HUES48 (cell line): Measurements from ENCODE around the gene NUP210.

Source experiments
- H3K27ac ChIP-seq: one replicate; pipeline ENCODE4 v1.7.0; 2013; ENCODE audit warnings: low read depth, low read length, inconsistent platforms
- H3K27me3 ChIP-seq: 2 replicates; pipeline ENCODE4 v1.6.1; 2013; ENCODE audit warnings: mild to moderate bottlenecking, low read length; ENCODE audit not compliant: control insufficient read depth, insufficient read depth
- H3K36me3 ChIP-seq: 2 replicates; pipeline ENCODE4 v1.6.1; 2013; ENCODE audit warnings: low read length; ENCODE audit not compliant: control insufficient read depth, insufficient read depth
- H3K4me1 ChIP-seq: 2 replicates; pipeline ENCODE4 v1.6.1; 2013; ENCODE audit warnings: mild to moderate bottlenecking, low read length; ENCODE audit not compliant: control insufficient read depth, insufficient read depth
- H3K4me3 ChIP-seq: 2 replicates; pipeline ENCODE4 v1.5.1; 2013; ENCODE audit warnings: mild to moderate bottlenecking, low read depth, low read length
- H3K9ac ChIP-seq: 2 replicates; pipeline ENCODE4 v1.6.1; 2013; ENCODE audit warnings: mild to moderate bottlenecking, low read depth, low read length, moderate library complexity
- H3K9me3 ChIP-seq: 2 replicates; pipeline ENCODE4 v1.6.1; 2013; ENCODE audit warnings: low read length; ENCODE audit not compliant: control insufficient read depth, insufficient read depth

The NUP210 gene

DNA sequence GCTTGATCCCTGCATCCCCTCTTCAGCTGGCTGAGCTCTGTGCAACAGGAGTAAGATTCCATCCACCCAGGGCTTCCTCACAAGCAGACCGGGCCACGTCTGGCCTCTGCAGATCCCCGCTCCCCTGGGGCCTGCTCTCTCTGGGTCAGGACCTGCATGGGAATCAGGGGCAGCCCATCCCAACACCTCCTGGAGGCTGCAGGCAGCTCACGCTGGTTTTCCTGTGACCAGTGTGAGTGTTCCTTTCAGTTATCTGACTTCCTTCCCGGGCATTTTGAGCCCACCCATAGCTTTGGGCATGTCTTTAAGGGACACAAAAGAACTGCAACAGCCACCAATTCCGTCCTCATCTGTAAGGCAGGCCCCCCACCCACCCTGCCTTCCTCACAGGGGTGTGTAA, 16.3 kb downstream of the NUP210 start:
- H3K27ac ChIP-seq, result no peak overlapping the region
- H3K27me3 ChIP-seq, result no peaks in the 10 kb centered on the region
- no peaks in the 10 kb centered on the region for H3K4me1 ChIP-seq
- H3K9me3 ChIP-seq, result no peaks in the 10 kb centered on the region
- no peak overlapping the region for H3K4me3 ChIP-seq
- no peaks in the 10 kb centered on the region for H3K36me3 ChIP-seq
- H3K9ac ChIP-seq, result no peak overlapping the region

DNA sequence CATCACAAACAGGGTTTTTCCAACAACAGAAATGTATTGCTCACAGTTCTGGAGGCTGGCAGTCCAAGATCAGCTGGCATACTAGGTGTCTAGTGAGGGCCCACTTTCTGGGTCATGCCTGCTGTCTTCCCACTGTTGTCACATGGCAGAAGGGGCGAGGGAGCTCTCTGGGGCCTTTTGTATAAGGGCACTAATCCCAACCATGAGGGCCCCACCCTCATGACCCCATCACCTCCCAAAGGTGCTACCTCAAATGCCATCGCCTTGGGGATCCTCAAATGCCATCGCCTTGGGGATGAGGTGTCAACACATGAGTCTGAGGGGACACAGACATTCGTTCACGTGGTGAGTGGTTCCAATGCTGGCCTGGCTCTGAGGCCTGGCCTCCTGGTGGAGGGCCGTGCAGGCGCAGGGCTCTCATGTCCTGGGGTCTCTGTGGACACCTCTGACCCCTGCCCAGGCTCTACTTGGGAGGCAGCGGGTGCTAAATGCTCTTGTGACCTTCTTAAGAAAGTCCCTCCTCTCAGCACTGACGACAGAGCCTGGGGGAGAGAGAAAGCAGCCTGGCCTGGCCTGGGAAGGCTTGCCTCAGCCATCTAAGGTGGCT, 16.8 kb downstream of the NUP210 start:
- Histone ChIP-seq H3K9me3 (no peaks in the 10 kb centered on the region), H3K27me3 (no peaks in the 10 kb centered on the region), H3K36me3 (no peaks in the 10 kb centered on the region), H3K4me3 (no peak overlapping the region), H3K4me1 (no peaks in the 10 kb centered on the region), H3K27ac (no peak overlapping the region), H3K9ac (no peak overlapping the region)

GRCh38 chr3:13401149-13401548, 19.0 kb downstream of the NUP210 start:
- Histone ChIP-seq H3K9ac (no peak overlapping the region), H3K36me3 (peaks cover 15% of the 10 kb centered on the region), H3K4me3 (no peak overlapping the region), H3K9me3 (no peaks in the 10 kb centered on the region), H3K27me3 (no peaks in the 10 kb centered on the region), H3K4me1 (no peaks in the 10 kb centered on the region), H3K27ac (no peak overlapping the region)

GRCh38 chr3:13400114-13400673, 19.9 kb downstream of the NUP210 start:
- Histone ChIP-seq H3K4me3 (no peak overlapping the region), H3K9me3 (no peaks in the 10 kb centered on the region), H3K36me3 (peaks cover 23% of the 10 kb centered on the region), H3K9ac (no peak overlapping the region), H3K4me1 (no peaks in the 10 kb centered on the region), H3K27me3 (no peaks in the 10 kb centered on the region), H3K27ac (no peak overlapping the region)

DNA sequence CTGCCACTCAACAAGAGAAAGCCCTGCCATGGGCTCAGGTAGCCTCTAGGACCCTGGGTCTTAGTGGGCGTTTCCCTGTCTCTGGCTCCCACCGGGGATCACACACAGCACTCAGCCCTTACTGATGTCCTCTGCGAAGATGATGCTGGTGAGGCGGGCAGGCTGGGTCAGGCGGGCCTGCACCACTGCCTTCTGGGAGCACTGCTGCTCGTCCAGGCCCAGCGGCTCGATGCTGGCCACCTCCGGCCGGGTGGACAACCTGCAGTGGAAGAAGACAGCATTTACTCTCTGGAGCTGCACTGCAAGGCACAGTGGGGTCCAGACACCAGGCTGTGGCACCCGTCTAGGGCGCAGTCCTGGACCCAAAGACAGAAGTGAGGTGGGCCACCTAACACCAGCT, 20.5 kb downstream of the NUP210 start:
- H3K9ac ChIP-seq, result no peak overlapping the region
- peaks cover 28% of the 10 kb centered on the region for H3K36me3 ChIP-seq
- no peak overlapping the region for H3K27ac ChIP-seq
- no peak overlapping the region for H3K4me3 ChIP-seq
- H3K27me3 ChIP-seq, result no peaks in the 10 kb centered on the region
- H3K9me3 ChIP-seq, result no peaks in the 10 kb centered on the region
- H3K4me1 ChIP-seq, result no peaks in the 10 kb centered on the region

GRCh38 chr3:13397316-13397715, 22.8 kb downstream of the NUP210 start:
- peaks cover 43% of the 10 kb centered on the region for H3K36me3 ChIP-seq
- no peaks in the 10 kb centered on the region for H3K27me3 ChIP-seq
- no peak overlapping the region for H3K9ac ChIP-seq
- no peak overlapping the region for H3K27ac ChIP-seq
- no peaks in the 10 kb centered on the region for H3K9me3 ChIP-seq
- no peak overlapping the region for H3K4me3 ChIP-seq
- no peaks in the 10 kb centered on the region for H3K4me1 ChIP-seq

GRCh38 chr3:13394363-13394762, 25.8 kb downstream of the NUP210 start:
- H3K27ac ChIP-seq, result no peak overlapping the region
- H3K4me1 ChIP-seq, result no peaks in the 10 kb centered on the region
- H3K9me3 ChIP-seq, result no peaks in the 10 kb centered on the region
- H3K9ac ChIP-seq, result no peak overlapping the region
- H3K4me3 ChIP-seq, result no peak overlapping the region
- H3K36me3 ChIP-seq, result peaks cover 67% of the 10 kb centered on the region
- H3K27me3 ChIP-seq, result no peaks in the 10 kb centered on the region

DNA sequence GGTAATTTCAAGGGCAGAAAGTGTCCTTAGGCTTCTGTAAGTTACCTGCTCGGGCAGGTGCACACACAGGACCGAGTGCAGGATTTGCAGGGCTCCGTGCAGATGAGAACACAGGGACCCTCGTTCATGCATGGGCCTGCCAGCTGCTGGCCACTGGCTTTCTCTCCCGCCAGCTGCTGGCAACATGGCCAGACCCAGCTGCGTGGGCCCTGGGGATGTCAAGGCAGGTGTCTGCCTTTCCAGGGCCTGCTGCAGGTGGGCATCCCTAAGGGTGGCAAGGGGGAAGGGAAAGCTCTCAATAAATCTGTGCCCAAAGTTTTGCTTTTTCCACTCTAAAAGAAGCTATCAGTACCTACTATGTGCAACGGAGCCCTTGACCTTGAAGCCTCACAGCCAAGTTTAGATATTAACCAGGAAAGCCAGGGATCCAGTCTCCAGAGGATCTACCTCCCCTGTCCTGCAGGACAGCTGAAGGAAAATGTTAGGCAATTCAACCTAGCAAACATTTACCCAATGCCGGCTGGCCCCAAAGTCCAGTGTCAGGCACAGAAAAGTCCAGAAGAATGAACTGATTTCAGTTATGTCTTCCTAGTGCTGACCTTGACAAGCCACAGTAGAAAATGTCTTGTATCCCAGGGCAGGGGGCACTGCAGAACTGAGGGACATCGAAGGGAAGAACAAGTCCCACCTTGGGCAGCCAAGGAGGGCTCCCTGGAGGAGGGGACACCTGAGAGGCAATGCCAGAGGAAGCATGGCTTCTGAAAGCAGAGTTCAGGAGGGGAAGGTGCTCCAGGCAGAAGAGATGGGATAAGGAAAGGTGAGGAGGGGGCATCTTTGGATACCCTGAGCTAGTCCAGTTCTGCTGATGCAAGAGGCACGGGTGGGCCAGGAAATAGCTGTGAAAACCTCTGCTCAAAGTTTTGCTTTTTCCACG, 26.4 kb downstream of the NUP210 start:
- Histone ChIP-seq H3K4me3 (no peak overlapping the region), H3K27ac (no peak overlapping the region), H3K9me3 (no peaks in the 10 kb centered on the region), H3K36me3 (peaks cover 71% of the 10 kb centered on the region), H3K27me3 (no peaks in the 10 kb centered on the region), H3K4me1 (no peaks in the 10 kb centered on the region), H3K9ac (no peak overlapping the region)

GRCh38 chr3:13391308-13391707, 28.8 kb downstream of the NUP210 start:
- H3K4me3 ChIP-seq, result no peak overlapping the region
- no peak overlapping the region for H3K9ac ChIP-seq
- H3K4me1 ChIP-seq, result no peaks in the 10 kb centered on the region
- no peaks in the 10 kb centered on the region for H3K27me3 ChIP-seq
- H3K27ac ChIP-seq, result no peak overlapping the region
- peaks cover 80% of the 10 kb centered on the region for H3K36me3 ChIP-seq
- no peaks in the 10 kb centered on the region for H3K9me3 ChIP-seq

DNA sequence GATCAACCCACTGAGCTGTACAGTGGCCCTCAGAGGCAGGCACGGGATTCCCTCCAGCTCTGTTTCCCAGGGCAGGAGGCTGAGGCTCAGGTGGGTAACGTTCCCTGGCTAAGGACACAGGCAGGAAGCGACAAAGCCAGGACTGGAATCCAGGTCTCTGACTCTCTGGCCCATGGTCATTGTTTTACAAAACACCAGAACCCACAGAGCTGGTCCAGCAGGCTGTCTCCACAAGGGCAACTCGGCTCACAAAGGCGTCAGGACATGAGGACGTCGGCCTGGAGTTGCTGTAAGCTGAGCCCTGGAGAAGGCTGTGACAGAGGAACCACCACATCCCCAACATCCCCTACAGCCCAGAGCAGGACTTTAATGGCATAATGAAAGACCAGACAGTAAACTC, 30.7 kb downstream of the NUP210 start:
- H3K4me3 ChIP-seq, result no peak overlapping the region

GRCh38 chr3:13388816-13389215, 31.3 kb downstream of the NUP210 start:
- no peaks in the 10 kb centered on the region for H3K9me3 ChIP-seq
- no peak overlapping the region for H3K27ac ChIP-seq
- no peaks in the 10 kb centered on the region for H3K4me1 ChIP-seq
- no peak overlapping the region for H3K4me3 ChIP-seq
- H3K36me3 ChIP-seq, result peaks cover 81% of the 10 kb centered on the region
- no peak overlapping the region for H3K9ac ChIP-seq
- H3K27me3 ChIP-seq, result no peaks in the 10 kb centered on the region

More for the DNA sequence above, 30.7 kb downstream of the NUP210 start:
- Histone ChIP-seq H3K9ac (no peak overlapping the region), H3K36me3 (peaks cover 84% of the 10 kb centered on the region), H3K27me3 (no peaks in the 10 kb centered on the region), H3K9me3 (no peaks in the 10 kb centered on the region), H3K27ac (no peak overlapping the region), H3K4me1 (no peaks in the 10 kb centered on the region)
